ENCODE results near the gene TCN1. TPM values are rescaled to one million over a fixed set of nuclear protein-coding genes. Genes with fewer than 3 reads are reported as not detected.
A peak's percentile ranks its signal among the peaks of the same experiment; 100 is the strongest.

The TCN1 gene
- total RNA-seq, 1 experiment from 2014 or later, result 335 TPM

DNA sequence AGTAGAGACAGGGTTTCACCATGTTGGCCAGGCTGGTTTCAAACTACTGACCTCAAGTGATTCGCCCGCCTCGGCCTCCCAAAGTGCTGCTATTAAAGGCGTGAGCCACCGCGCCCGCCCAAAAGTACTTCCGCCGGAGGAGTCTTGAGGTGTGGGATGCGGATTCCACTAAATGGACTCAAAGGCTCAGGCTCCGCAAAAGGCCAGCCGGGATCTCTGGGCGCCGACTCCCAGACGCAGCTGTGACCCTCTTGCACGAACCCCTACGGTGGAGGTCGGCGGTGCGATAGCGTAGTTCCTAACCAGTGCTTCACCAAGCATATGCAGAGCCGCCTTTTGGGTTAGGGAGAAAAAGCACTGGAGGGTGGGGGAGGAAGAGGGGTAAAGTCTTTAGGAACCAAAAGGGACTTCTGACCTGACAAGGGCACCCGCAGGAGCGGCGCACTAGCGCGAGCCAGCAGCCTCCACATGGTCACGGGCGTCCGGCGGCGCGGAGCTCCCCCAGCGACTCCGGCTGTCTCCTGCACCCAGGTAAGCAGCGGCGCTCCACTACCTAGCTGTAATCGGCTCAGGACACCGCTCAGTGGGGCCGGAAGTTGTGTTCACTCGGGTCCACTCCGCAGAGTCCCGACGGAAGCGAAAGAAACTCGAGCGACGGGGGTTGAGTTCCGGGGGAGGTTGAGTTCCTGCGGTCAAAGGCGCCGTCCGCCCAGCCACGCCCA lies 55.9 kb downstream of the TCN1 start, which contains the start of gene MRPL16:
TSS of gene MRPL16 (minus strand) at position 590 of the 722 bp plus-strand sequence. CDS start at position 470, 120 bp downstream.
- Mint-ChIP-seq H3K4me3 (ENCODE audit: low read depth, unreplicated experiment) (peak within 1 kb of the TSS; percentile 90), H3K27me3 (ENCODE audit: unreplicated experiment) (no peaks in the 10 kb centered on the region), H3K36me3 (ENCODE audit: insufficient read depth, unreplicated experiment) (peaks cover 45% of the 10 kb centered on the region), H3K27ac (ENCODE audit: unreplicated experiment) (peak within 1 kb of the TSS; percentile 87), H3K9me3 (ENCODE audit: low read depth, unreplicated experiment) (no peaks in the 10 kb centered on the region), H3K4me1 (ENCODE audit: low read depth, unreplicated experiment) (peaks cover 9% of the 10 kb centered on the region)
- TF ChIP-seq, protein P1, sequence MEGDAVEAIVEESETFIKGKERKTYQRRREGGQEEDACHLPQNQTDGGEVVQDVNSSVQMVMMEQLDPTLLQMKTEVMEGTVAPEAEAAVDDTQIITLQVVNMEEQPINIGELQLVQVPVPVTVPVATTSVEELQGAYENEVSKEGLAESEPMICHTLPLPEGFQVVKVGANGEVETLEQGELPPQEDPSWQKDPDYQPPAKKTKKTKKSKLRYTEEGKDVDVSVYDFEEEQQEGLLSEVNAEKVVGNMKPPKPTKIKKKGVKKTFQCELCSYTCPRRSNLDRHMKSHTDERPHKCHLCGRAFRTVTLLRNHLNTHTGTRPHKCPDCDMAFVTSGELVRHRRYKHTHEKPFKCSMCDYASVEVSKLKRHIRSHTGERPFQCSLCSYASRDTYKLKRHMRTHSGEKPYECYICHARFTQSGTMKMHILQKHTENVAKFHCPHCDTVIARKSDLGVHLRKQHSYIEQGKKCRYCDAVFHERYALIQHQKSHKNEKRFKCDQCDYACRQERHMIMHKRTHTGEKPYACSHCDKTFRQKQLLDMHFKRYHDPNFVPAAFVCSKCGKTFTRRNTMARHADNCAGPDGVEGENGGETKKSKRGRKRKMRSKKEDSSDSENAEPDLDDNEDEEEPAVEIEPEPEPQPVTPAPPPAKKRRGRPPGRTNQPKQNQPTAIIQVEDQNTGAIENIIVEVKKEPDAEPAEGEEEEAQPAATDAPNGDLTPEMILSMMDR (IDR thresholded peaks at IDR 0.05; ENCODE audit: unreplicated experiment), result no peak
- intact Hi-C loops (cut with micrococcal nuclease; ENCODE audit: unreplicated experiment), result loop anchor here (10.0 kb wide), 1 partner anchor 266 kb away; no protein-coding TSS in a partner anchor
- peak; percentile 89 for DNase-seq
- CTCF ChIA-PET, result interaction anchor here (0.9 to 1.9 kb wide), 3 partner anchors 55 to 273 kb away, joined by 4 to 5 read pairs (median 5); partner anchors contain the start of gene STX3
- BruUV-seq (replicated peaks), result no TSS peak

DNA sequence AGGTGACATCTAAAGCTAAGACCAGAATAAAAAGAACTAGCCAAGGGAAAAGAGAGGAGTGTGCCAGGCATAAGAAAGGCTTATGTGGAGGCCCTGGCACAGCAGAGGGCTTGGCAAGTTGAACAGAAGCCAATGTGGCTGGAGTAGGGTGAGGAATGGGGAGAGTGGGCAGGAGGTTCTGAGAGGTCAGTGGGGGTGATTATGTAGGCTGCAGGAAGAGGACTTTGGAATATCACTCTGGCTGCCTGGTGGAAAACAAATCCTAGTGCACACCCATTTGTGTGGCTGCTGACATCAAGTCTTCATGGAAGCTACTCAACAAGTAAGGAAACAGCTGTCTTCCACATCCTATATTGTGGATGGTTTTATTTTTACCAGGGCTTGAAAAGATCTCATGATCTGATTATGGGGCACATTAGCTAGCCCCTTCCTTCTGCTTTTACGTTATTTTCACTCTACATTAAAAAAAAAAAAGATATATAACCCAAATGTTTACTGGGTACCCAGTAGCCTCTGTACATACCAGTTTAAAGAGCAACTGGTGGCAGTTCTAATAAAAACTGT lies 59.2 kb downstream of the TCN1 start:
- H3K36me3 Mint-ChIP-seq (ENCODE audit: insufficient read depth, unreplicated experiment), result peaks cover 61% of the 10 kb centered on the region
- DNase-seq, result no peak
- no peak overlapping the region for H3K27ac Mint-ChIP-seq (ENCODE audit: unreplicated experiment)
- H3K9me3 Mint-ChIP-seq (ENCODE audit: low read depth, unreplicated experiment), result no peaks in the 10 kb centered on the region
- TF ChIP-seq, protein P1 (IDR thresholded peaks at IDR 0.05; ENCODE audit: unreplicated experiment), result no peak
- H3K4me3 Mint-ChIP-seq (ENCODE audit: low read depth, unreplicated experiment), result no peak overlapping the region
- H3K4me1 Mint-ChIP-seq (ENCODE audit: low read depth, unreplicated experiment), result peaks cover 21% of the 10 kb centered on the region
- no peaks in the 10 kb centered on the region for H3K27me3 Mint-ChIP-seq (ENCODE audit: unreplicated experiment)
- CTCF ChIA-PET, result no interaction called here
- BruUV-seq (replicated peaks), result no TSS peak
- intact Hi-C loops (cut with micrococcal nuclease; ENCODE audit: unreplicated experiment), result no loop called here

DNA sequence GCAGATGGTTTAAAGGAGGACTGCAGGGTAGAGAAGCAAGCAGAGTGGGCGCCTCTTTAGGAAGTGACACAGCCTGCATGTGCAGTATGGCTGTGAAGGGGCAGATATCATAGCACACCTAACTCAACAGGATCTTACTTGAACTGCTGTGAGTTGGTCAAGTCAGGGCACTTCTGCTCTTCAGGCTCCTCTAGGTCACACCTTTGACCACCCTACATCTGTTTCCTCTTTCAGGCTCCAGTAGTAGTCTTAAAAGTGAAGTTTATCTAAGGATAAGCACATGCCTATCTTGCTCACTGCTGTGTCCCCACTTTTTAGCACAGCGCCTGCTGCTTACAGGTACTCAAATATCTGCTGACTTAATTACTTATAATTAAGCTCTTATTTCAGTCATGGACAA lies 62.2 kb downstream of the TCN1 start:
- intact Hi-C loops (cut with micrococcal nuclease; ENCODE audit: unreplicated experiment), result loop anchor here (5.0 kb wide), 1 partner anchor 157 kb away; no protein-coding TSS in a partner anchor
- Mint-ChIP-seq H3K9me3 (ENCODE audit: low read depth, unreplicated experiment) (no peaks in the 10 kb centered on the region), H3K4me1 (ENCODE audit: low read depth, unreplicated experiment) (peaks cover 16% of the 10 kb centered on the region), H3K27ac (ENCODE audit: unreplicated experiment) (peak overlapping the region; percentile 25), H3K27me3 (ENCODE audit: unreplicated experiment) (no peaks in the 10 kb centered on the region), H3K36me3 (ENCODE audit: insufficient read depth, unreplicated experiment) (peaks cover 39% of the 10 kb centered on the region), H3K4me3 (ENCODE audit: low read depth, unreplicated experiment) (no peak overlapping the region)
- no peak for DNase-seq
- no TSS peak for BruUV-seq (replicated peaks)
- CTCF ChIA-PET, result interaction anchor here (0.5 kb wide), 1 partner anchor 82 kb away, joined by 3 read pairs; no protein-coding TSS in a partner anchor
- TF ChIP-seq, protein P1 (IDR thresholded peaks at IDR 0.05; ENCODE audit: unreplicated experiment), result no peak

Other genes with a start within 250 kb of the TCN1 start
- gene PATL1, start 197.4 kb downstream of the TCN1 start, total RNA-seq (2022), result 56.9 and 59.8 TPM in 2 replicates
- not detected in 2 replicates for gene OR10V1, start 152.6 kb downstream of the TCN1 start, total RNA-seq (2022)
- 50.1 and 56.9 TPM in 2 replicates for gene STX3, start 111.1 kb downstream of the TCN1 start, total RNA-seq (2022)
- 49.8 and 51.2 TPM in 2 replicates for gene MRPL16, start 55.7 kb downstream of the TCN1 start, total RNA-seq (2022)
- gene CBLIF, start 21.0 kb downstream of the TCN1 start, total RNA-seq (2022), result not detected in 2 replicates
- gene OOSP3, start 12.3 kb upstream of the TCN1 start, total RNA-seq (2022), result not detected in 2 replicates
- not detected in 2 replicates for gene OOSP1, start 71.9 kb upstream of the TCN1 start, total RNA-seq (2022)
- gene OOSP4A, start 97.5 kb upstream of the TCN1 start, total RNA-seq (2022), result not detected in 2 replicates
- gene OOSP4B, start 150.7 kb upstream of the TCN1 start, total RNA-seq (2022), result not detected in 2 replicates
- not detected in 2 replicates for gene OOSP2, start 173.9 kb upstream of the TCN1 start, total RNA-seq (2022)
- gene MS4A3, start 190.2 kb upstream of the TCN1 start, total RNA-seq (2022), result not detected in 2 replicates
- not detected in 2 replicates for gene MS4A2, start 222.2 kb upstream of the TCN1 start, total RNA-seq (2022)